ENCODE results near the gene ZNF516.

ZNF516 gene

GRCh38 chr18:76420898-76421684 lies 74.0 kb downstream of the ZNF516 start:
- DNase-seq, result no peak

GRCh38 chr18:76419811-76420210 lies 75.2 kb downstream of the ZNF516 start:
- DNase-seq, result no peak

GRCh38 chr18:76416911-76417310 lies 78.1 kb downstream of the ZNF516 start:
- DNase-seq, result no peak

- DNase-seq, result no peak
These were observed 80.0 kb downstream of the ZNF516 start for GRCh38 chr18:76414936-76415621.

- DNase-seq, result no peak
These were observed 82.0 kb downstream of the ZNF516 start for GRCh38 chr18:76412818-76413565.

GRCh38 chr18:76412010-76412817 lies 82.8 kb downstream of the ZNF516 start:
- DNase-seq, result no peak

- DNase-seq, result peak; percentile 0
These were observed 84.2 kb downstream of the ZNF516 start for GRCh38 chr18:76410660-76411417.

- DNase-seq, result no peak
These were observed 85.0 kb downstream of the ZNF516 start for GRCh38 chr18:76410033-76410432.

- DNase-seq, result no peak
These were observed 86.5 kb downstream of the ZNF516 start for GRCh38 chr18:76408480-76409067.

- DNase-seq, result no peak
These were observed 87.4 kb downstream of the ZNF516 start for GRCh38 chr18:76407681-76408080.

GRCh38 chr18:76406791-76407190 lies 88.3 kb downstream of the ZNF516 start:
- DNase-seq, result no peak

- peak; percentile 26 for DNase-seq
These were observed 89.2 kb downstream of the ZNF516 start for GRCh38 chr18:76405681-76406356.

GRCh38 chr18:76405280-76405679 lies 89.8 kb downstream of the ZNF516 start:
- no peak for DNase-seq

- no peak for DNase-seq
These were observed 90.7 kb downstream of the ZNF516 start for GRCh38 chr18:76404345-76404831.

GRCh38 chr18:76402026-76402990 lies 92.7 kb downstream of the ZNF516 start:
- no peak for DNase-seq

GRCh38 chr18:76401498-76401897 lies 93.5 kb downstream of the ZNF516 start:
- no peak for DNase-seq

GRCh38 chr18:76399613-76400391 lies 95.2 kb downstream of the ZNF516 start:
- DNase-seq, result no peak

GRCh38 chr18:76398896-76399612 lies 96.0 kb downstream of the ZNF516 start:
- peak; percentile 57 for DNase-seq
